Mesendoderm (in vitro differentiated cells): ENCODE results near the gene SEMA3B.

Source experiments
- DNase-seq: peaks from one replicate; pipeline ENCODE4 v3.0.0; 2013
- H2AK5ac ChIP-seq: 2 replicates; pipeline ENCODE4 v1.6.1; 2013; ENCODE audit warnings: low read length, inconsistent platforms
- H2BK120ac ChIP-seq: 2 replicates; pipeline ENCODE4 v1.6.1; 2013; ENCODE audit warnings: low read depth, mild to moderate bottlenecking, low read length, moderate library complexity, mixed read lengths
- H2BK15ac ChIP-seq: replicated peaks from 2 replicates; pipeline ENCODE4 v1.6.1; 2013; ENCODE audit warnings: low read depth, mild to moderate bottlenecking, moderate library complexity
- H2BK5ac ChIP-seq: 2 replicates; pipeline ENCODE4 v1.6.1; 2013; ENCODE audit warnings: low read length, inconsistent platforms
- H3K18ac ChIP-seq: 2 replicates; pipeline ENCODE4 v1.6.1; 2013; ENCODE audit warnings: mild to moderate bottlenecking, low read length, mixed read lengths
- H3K23ac ChIP-seq: one replicate; pipeline ENCODE4 v1.6.1; 2013; ENCODE audit warnings: low read length
- H3K27ac ChIP-seq: 2 replicates; pipeline ENCODE4 v1.5.1; 2013; ENCODE audit warnings: low read depth, mild to moderate bottlenecking, inconsistent platforms, low read length, moderate library complexity
- H3K27me3 ChIP-seq: 2 replicates; pipeline ENCODE4 v1.6.1; 2013; ENCODE audit warnings: low read length, control low read depth, mild to moderate bottlenecking, inconsistent platforms; ENCODE audit not compliant: insufficient read depth, poor library complexity
- H3K36me3 ChIP-seq: 2 replicates; pipeline ENCODE4 v1.6.1; 2013; ENCODE audit warnings: low read length, inconsistent platforms; ENCODE audit not compliant: control insufficient read depth, insufficient read depth
- H3K4ac ChIP-seq: one replicate; pipeline ENCODE4 v1.6.1; 2013; ENCODE audit warnings: low read depth, mild to moderate bottlenecking, low read length, moderate library complexity
- H3K4me1 ChIP-seq: 2 replicates; pipeline ENCODE4 v1.6.1; 2013; ENCODE audit warnings: low read depth, low read length, inconsistent platforms; ENCODE audit not compliant: control insufficient read depth
- H3K4me2 ChIP-seq: 2 replicates; pipeline ENCODE4 v1.6.1; 2013; ENCODE audit warnings: low read length
- H3K4me3 ChIP-seq: 2 replicates; pipeline ENCODE4 v1.5.1; 2013; ENCODE audit warnings: mild to moderate bottlenecking, low read length
- H3K56ac ChIP-seq: one replicate; pipeline ENCODE4 v1.6.1; 2013; ENCODE audit warnings: low read length
- H3K79me1 ChIP-seq: 2 replicates; pipeline ENCODE4 v1.6.1; 2013; ENCODE audit warnings: low read length, inconsistent platforms
- H3K79me2 ChIP-seq: 2 replicates; pipeline ENCODE4 v1.6.1; 2013; ENCODE audit warnings: mild to moderate bottlenecking, low read length; ENCODE audit not compliant: control insufficient read depth, insufficient read depth
- H3K9ac ChIP-seq: 2 replicates; pipeline ENCODE4 v1.6.1; 2013; ENCODE audit warnings: low read length, inconsistent platforms
- H4K5ac ChIP-seq: one replicate; pipeline ENCODE4 v1.6.1; 2013; ENCODE audit warnings: low read length
- H4K8ac ChIP-seq: one replicate; pipeline ENCODE4 v1.6.1; 2013; ENCODE audit warnings: low read depth, mild to moderate bottlenecking, control low read depth, low read length, moderate library complexity
- WGBS: extraction: QIAGEN DNeasy Blood & Tissue Kit; methylation state at CpG from one replicate; pipeline ENCODE4 v1.1.7; 2013; ENCODE audit warnings: low lambda C conversion rate, missing lambda C conversion rate; ENCODE audit not compliant: insufficient coverage; ENCODE audit errors: extremely low coverage; 5-methylcytosine and 5-hydroxymethylcytosine counted together

The SEMA3B gene

DNA sequence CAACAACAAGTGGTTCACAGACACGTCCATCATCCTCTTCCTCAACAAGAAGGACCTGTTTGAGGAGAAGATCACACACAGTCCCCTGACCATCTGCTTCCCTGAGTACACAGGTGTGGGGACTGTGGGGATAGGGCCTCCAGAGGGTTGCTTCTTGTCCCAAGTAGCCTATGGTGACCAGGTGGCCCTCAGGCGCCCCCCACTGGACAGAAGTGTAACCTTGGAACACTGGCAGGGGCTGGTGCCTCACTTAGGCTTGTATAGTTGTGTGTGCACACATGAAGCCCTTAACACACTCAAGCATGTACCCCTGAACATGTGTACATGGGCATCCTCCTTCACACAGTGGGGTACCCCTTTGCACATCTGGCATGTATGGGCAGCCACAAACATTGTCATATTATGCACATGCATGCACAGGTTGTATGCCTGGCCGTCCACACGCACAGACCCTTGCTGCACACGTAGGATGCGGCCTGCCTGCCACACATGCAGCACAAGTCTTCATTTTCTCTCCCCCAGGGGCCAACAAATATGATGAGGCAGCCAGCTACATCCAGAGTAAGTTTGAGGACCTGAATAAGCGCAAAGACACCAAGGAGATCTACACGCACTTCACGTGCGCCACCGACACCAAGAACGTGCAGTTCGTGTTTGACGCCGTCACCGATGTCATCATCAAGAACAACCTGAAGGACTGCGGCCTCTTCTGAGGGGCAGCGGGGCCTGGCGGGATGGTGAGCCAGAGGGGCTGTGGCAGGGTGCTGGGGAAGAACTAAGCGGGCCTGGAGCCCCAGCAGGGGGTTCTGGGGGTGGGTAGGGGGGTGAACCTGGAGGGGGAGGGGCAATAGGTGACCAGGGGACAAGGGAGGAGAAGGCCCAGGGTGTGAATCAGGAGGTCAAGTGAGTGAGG lies 11.7 kb upstream of the SEMA3B start:
- no peak overlapping the region for H3K23ac ChIP-seq
- H3K27ac ChIP-seq = no peak overlapping the region
- no peak overlapping the region for H3K9ac ChIP-seq
- no peak overlapping the region for H2BK15ac ChIP-seq
- H3K4ac ChIP-seq = no peak overlapping the region
- H3K4me1 ChIP-seq = no peaks in the 10 kb centered on the region
- H3K56ac ChIP-seq = no peak overlapping the region
- no peak overlapping the region for H2BK5ac ChIP-seq
- no peak overlapping the region for H3K4me2 ChIP-seq
- H3K18ac ChIP-seq = no peak overlapping the region
- H4K8ac ChIP-seq = no peak overlapping the region
- no peaks in the 10 kb centered on the region for H3K79me2 ChIP-seq
- H2BK120ac ChIP-seq = no peak overlapping the region
- WGBS = no CpG with 5 or more reads among the region's 20 CpGs
- no peak overlapping the region for H2AK5ac ChIP-seq
- peak; percentile 76 for DNase-seq
- no peak overlapping the region for H3K4me3 ChIP-seq
- no peaks in the 10 kb centered on the region for H3K27me3 ChIP-seq
- H3K36me3 ChIP-seq = peaks cover 11% of the 10 kb centered on the region
- H3K79me1 ChIP-seq = peaks cover 5% of the 10 kb centered on the region
- H4K5ac ChIP-seq = no peak overlapping the region

GRCh38 chr3:50258029-50258680 lies 10.8 kb upstream of the SEMA3B start:
- no peak overlapping the region for H3K23ac ChIP-seq
- no peak for DNase-seq
- H3K27ac ChIP-seq = no peak overlapping the region
- H2BK120ac ChIP-seq = no peak overlapping the region
- H3K4me2 ChIP-seq = no peak overlapping the region
- no peak overlapping the region for H3K4me3 ChIP-seq
- H3K4me1 ChIP-seq = no peaks in the 10 kb centered on the region
- WGBS = no CpG with 5 or more reads among the region's 17 CpGs
- no peak overlapping the region for H3K18ac ChIP-seq
- no peak overlapping the region for H3K9ac ChIP-seq
- H3K56ac ChIP-seq = no peak overlapping the region
- H2AK5ac ChIP-seq = no peak overlapping the region
- no peaks in the 10 kb centered on the region for H3K27me3 ChIP-seq
- H3K4ac ChIP-seq = no peak overlapping the region
- no peak overlapping the region for H2BK5ac ChIP-seq
- H3K36me3 ChIP-seq = peaks cover 9% of the 10 kb centered on the region
- H4K5ac ChIP-seq = no peak overlapping the region
- H3K79me2 ChIP-seq = no peaks in the 10 kb centered on the region
- H2BK15ac ChIP-seq = no peak overlapping the region
- peaks cover 4% of the 10 kb centered on the region for H3K79me1 ChIP-seq
- no peak overlapping the region for H4K8ac ChIP-seq

GRCh38 chr3:50258979-50259378 lies 10.0 kb upstream of the SEMA3B start:
- Histone ChIP-seq H3K4me3 (no peak overlapping the region), H2BK120ac (no peak overlapping the region), H2BK5ac (no peak overlapping the region), H3K18ac (no peak overlapping the region), H3K79me1 (peaks cover 3% of the 10 kb centered on the region), H3K23ac (no peak overlapping the region), H3K4ac (no peak overlapping the region), H2BK15ac (no peak overlapping the region), H3K56ac (peak overlapping the region; percentile 68), H2AK5ac (no peak overlapping the region), H3K79me2 (no peaks in the 10 kb centered on the region), H4K5ac (no peak overlapping the region), H3K4me2 (no peak overlapping the region), H3K27me3 (no peaks in the 10 kb centered on the region), H3K9ac (no peak overlapping the region), H3K36me3 (peaks cover 9% of the 10 kb centered on the region), H3K27ac (no peak overlapping the region), H3K4me1 (no peaks in the 10 kb centered on the region), H4K8ac (no peak overlapping the region)
- DNase-seq = no peak
- no CpG with 5 or more reads among the region's 16 CpGs for WGBS

DNA sequence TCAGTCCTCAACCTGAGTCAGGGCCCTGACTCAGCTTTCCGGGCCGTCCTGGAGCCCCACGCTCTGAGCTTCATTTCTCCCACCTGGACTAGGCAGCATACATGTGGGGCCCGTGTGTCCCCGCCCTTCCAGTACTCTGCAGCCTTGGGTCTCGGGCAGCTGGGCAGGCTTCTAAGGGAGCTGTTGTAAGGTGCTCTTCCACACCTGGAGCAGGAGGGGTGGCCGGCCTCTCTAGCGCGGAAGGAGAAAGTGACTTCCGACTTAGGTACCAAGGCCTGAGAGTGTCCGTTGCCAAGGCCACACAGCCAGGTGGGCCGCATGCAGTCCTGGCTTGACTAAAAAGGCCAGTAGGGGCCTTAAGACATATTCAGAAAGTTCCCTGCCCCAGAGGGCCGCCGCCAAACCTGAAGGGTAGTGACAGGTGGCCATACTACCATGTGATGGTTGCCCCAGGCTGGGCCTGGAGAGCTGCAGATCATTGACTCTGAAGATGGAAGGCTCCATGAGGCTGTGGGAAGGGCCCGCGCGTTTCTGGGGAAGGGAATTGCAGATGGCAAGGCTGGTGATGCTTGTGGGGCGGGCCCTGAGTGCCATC lies 9.4 kb upstream of the SEMA3B start:
- no peaks in the 10 kb centered on the region for H3K79me2 ChIP-seq
- H3K9ac ChIP-seq = peak overlapping the region; percentile 53
- H3K18ac ChIP-seq = no peak overlapping the region
- no peak overlapping the region for H2BK5ac ChIP-seq
- no peak for DNase-seq
- no peak overlapping the region for H4K5ac ChIP-seq
- H3K4me2 ChIP-seq = no peak overlapping the region
- WGBS = no CpG with 5 or more reads among the region's 18 CpGs
- H3K27ac ChIP-seq = peak overlapping the region; percentile 5
- peak overlapping the region; percentile 68 for H3K56ac ChIP-seq
- no peaks in the 10 kb centered on the region for H3K27me3 ChIP-seq
- peaks cover 9% of the 10 kb centered on the region for H3K36me3 ChIP-seq
- peaks cover 2% of the 10 kb centered on the region for H3K79me1 ChIP-seq
- H2BK120ac ChIP-seq = no peak overlapping the region
- H3K4ac ChIP-seq = no peak overlapping the region
- no peak overlapping the region for H2AK5ac ChIP-seq
- H2BK15ac ChIP-seq = no peak overlapping the region
- no peak overlapping the region for H3K23ac ChIP-seq
- H3K4me1 ChIP-seq = peaks cover 3% of the 10 kb centered on the region
- H4K8ac ChIP-seq = no peak overlapping the region
- H3K4me3 ChIP-seq = no peak overlapping the region

DNA sequence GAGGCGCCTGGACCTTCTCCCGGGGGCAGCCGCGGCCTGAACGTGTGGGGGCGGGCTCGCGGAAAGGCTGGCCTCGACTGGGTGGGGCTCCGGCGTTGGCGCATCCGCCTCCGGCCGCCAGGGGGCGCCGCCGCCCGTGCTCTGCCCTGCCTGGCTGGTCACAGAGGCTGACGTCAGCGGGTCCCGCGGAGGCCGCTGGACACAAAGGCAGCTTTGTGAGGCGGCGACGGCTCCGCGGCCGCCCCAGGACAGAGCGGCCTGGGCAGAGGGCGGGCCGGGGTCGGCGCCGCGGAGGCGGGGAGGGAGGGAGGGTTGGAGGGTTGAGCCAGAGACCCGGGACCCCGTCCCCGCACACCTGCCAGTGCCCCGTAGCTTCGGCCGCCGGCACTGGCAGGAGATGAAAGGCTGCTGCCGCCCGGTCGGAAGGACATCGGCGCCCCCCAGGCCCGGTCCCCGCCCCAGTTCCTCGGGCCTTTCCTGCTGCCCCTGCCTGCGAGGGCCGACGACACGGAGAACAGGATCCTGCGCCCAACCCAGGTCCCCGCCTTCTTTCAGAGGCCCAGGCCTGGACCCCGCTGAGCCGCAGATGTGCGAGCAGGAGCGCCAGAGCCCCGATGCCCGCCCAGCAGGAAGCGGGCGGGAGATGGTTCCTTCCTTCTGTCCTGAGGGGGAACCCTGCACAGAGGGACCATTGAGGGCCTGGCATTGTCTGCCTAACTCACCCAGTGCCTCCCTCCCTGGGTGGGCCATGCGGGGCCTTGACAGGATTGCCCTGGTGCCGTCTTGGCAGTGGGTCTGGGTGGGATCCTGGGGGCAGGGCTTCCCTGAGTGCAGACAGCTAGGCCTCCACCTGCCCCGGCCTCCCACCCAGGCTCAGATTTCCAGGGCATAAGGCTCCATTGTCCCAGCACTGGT lies 8.7 kb upstream of the SEMA3B start:
- Histone ChIP-seq H3K27ac (peak overlapping the region; percentile 82), H2BK15ac (no peak overlapping the region), H3K36me3 (peaks cover 9% of the 10 kb centered on the region), H3K79me2 (no peaks in the 10 kb centered on the region), H3K4me3 (peak overlapping the region; percentile 6), H4K5ac (no peak overlapping the region), H2BK120ac (peak overlapping the region; percentile 8), H3K27me3 (no peaks in the 10 kb centered on the region), H3K4ac (peak overlapping the region; percentile 81), H3K9ac (peak overlapping the region; percentile 70), H4K8ac (no peak overlapping the region), H3K4me1 (peaks cover 6% of the 10 kb centered on the region), H3K56ac (peak overlapping the region; percentile 77), H3K4me2 (peak overlapping the region; percentile 49), H3K18ac (peak overlapping the region; percentile 81), H2AK5ac (peak overlapping the region; percentile 6), H3K23ac (peak overlapping the region; percentile 48), H3K79me1 (peaks cover 2% of the 10 kb centered on the region), H2BK5ac (peak overlapping the region; percentile 1)
- peak; percentile 96 for DNase-seq
- WGBS = no CpG with 5 or more reads among the region's 70 CpGs
